ENCODE results near the gene SLC17A1. TPM values are rescaled to one million over a fixed set of nuclear protein-coding genes. Genes with fewer than 3 reads are reported as not detected.
"Not testable (repeated sequence)": the region's sequence is repeated elsewhere in the genome, so short reads cannot be mapped to it uniquely, and the experiment has no call there.

SLC17A1 gene
- polyA plus RNA-seq, 5 donors: 0.08 to 0.19 (median 0.17) TPM

- DNase-seq: no peak
Measured at GRCh38 chr6:25757936-25758642, 73.8 kb downstream of the SLC17A1 start.

GRCh38 chr6:25756382-25757363 lies 75.2 kb downstream of the SLC17A1 start:
- no peak for DNase-seq

- no peak for DNase-seq
Measured at GRCh38 chr6:25755483-25755882, 76.4 kb downstream of the SLC17A1 start.

GRCh38 chr6:25754535-25754934 lies 77.3 kb downstream of the SLC17A1 start, which contains the start of gene SLC17A4:
TSS of gene SLC17A4 (plus strand) at chr6:25754742. CDS start at chr6:25761963, 7,221 bp downstream.
- no peak for DNase-seq

- no peak for DNase-seq
Measured at GRCh38 chr6:25753079-25753478, 78.8 kb downstream of the SLC17A1 start.

GRCh38 chr6:25750906-25751305 lies 80.9 kb downstream of the SLC17A1 start:
- DNase-seq: no peak

GRCh38 chr6:25749837-25750236 lies 82.0 kb downstream of the SLC17A1 start:
- DNase-seq: no peak

GRCh38 chr6:25748601-25749517 lies 83.0 kb downstream of the SLC17A1 start:
- not testable (repeated sequence) for DNase-seq

- DNase-seq: no peak
Measured at GRCh38 chr6:25748049-25748448, 83.8 kb downstream of the SLC17A1 start.

GRCh38 chr6:25747477-25747876 lies 84.4 kb downstream of the SLC17A1 start:
- DNase-seq: no peak

GRCh38 chr6:25746968-25747367 lies 84.9 kb downstream of the SLC17A1 start:
- no peak for DNase-seq

- DNase-seq: no peak
Measured at GRCh38 chr6:25745836-25746235, 86.0 kb downstream of the SLC17A1 start.

- DNase-seq: no peak
Measured at GRCh38 chr6:25743868-25744267, 88.0 kb downstream of the SLC17A1 start.

- peak; percentile 46 to 55 for DNase-seq
Measured at GRCh38 chr6:25735261-25735660, 96.6 kb downstream of the SLC17A1 start.

Other genes starting within 250 kb of the SLC17A1 start
- 1 to 10 TPM; 1.4 to 2.7 (median 1.7) TPM for gene SCGN, start 179.8 kb downstream of the SLC17A1 start, polyA plus RNA-seq (ENCODE audit: insufficient read depth in 1 of 5, insufficient read length in 5 of 5, low replicate concordance in 1 of 5)
- gene SLC17A4, start 77.3 kb downstream of the SLC17A1 start, polyA plus RNA-seq (ENCODE audit: insufficient read depth in 1 of 5, insufficient read length in 5 of 5, low replicate concordance in 1 of 5): under 1 TPM in 2 of 5 donors, not detected in 3; 0.05 to 0.09 TPM
- gene SLC17A3, start 42.2 kb upstream of the SLC17A1 start, polyA plus RNA-seq (ENCODE audit: insufficient read depth in 1 of 5, insufficient read length in 5 of 5, low replicate concordance in 1 of 5): under 1 TPM in 2 of 5 donors, not detected in 3; 0.19 to 0.42 TPM
- gene SLC17A2, start 98.6 kb upstream of the SLC17A1 start, polyA plus RNA-seq (ENCODE audit: insufficient read depth in 1 of 5, insufficient read length in 5 of 5, low replicate concordance in 1 of 5): under 1 TPM in 2 of 5 donors, not detected in 3; 0.12 to 0.16 TPM
- 10 to 100 TPM; 10.8 to 16.1 (median 14.5) TPM for gene TRIM38, start 130.8 kb upstream of the SLC17A1 start, polyA plus RNA-seq (ENCODE audit: insufficient read depth in 1 of 5, insufficient read length in 5 of 5, low replicate concordance in 1 of 5)

Data from right lung (tissue), 5 donors.